Loucy (cell line): ENCODE data around the gene GSTA3.

ENCODE experiments used
- EZH2phosphoT487 ChIP-seq: fragments of 200-600 bp; IDR thresholded peaks from 2 replicates; pipeline ENCODE4 v1.6.1; 2018; ENCODE audit warnings: antibody characterized with exemption, mild to moderate bottlenecking, moderate library complexity, borderline replicate concordance
- TF ChIP-seq, protein P1 (sequence below): fragments of 200-600 bp; sonication (generic); conservative IDR thresholded peaks from 2 replicates; pipeline ENCODE4 v1.5.1; 2014; ENCODE audit warnings: mild to moderate bottlenecking, antibody characterized with exemption, low read length

DNA sequence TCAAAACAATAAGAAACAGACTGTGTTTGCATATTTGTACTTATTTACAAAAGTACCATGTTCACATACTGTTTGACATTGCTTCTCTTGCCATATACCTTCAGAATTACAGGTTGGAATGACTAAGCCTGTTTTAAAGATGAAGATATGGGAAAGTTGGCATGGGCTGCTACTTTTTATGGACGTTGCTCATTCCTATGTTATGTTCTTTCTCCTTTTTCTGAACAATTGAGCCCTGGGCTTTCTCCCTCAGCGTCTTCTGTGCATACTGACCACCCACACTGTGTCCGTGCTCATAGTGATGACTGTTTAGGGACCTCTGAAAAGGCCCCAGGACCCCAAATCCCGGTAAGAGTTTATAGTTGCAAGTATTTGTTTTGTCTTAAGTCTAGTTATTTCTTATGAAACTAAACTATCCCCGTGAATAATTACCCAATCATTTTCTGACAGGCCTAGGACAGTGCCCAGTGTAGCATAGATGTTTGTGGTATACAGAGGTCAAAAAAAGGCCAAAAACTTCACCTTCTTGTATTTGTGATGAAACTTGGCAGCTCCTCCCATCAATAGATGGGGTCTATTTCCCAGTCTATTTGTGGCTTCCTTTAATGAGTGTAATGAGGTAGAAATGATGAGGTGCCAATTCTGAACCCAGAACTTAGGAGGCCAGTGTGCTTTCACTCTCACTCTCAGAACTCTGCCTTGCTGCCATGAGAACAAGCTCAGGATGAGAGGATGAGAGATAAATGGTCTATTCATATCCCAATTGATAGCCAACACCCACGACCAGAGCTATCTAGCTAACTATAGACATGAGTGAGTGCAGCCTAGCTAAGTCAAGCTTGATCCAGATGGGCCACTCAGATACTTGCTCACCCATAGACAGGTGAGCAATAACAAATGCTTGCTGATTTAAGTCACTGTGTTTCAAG is 44.7 kb upstream of the GSTA3 start:
- TF ChIP-seq, protein P1, sequence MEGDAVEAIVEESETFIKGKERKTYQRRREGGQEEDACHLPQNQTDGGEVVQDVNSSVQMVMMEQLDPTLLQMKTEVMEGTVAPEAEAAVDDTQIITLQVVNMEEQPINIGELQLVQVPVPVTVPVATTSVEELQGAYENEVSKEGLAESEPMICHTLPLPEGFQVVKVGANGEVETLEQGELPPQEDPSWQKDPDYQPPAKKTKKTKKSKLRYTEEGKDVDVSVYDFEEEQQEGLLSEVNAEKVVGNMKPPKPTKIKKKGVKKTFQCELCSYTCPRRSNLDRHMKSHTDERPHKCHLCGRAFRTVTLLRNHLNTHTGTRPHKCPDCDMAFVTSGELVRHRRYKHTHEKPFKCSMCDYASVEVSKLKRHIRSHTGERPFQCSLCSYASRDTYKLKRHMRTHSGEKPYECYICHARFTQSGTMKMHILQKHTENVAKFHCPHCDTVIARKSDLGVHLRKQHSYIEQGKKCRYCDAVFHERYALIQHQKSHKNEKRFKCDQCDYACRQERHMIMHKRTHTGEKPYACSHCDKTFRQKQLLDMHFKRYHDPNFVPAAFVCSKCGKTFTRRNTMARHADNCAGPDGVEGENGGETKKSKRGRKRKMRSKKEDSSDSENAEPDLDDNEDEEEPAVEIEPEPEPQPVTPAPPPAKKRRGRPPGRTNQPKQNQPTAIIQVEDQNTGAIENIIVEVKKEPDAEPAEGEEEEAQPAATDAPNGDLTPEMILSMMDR = no peak
- no peak for TF ChIP-seq EZH2phosphoT487
